Cardiac fibroblast (primary cell): ENCODE measurements around the gene CNTNAP2.

ENCODE experiments used
- DNase-seq, 2 donors: peaks; one replicate each; pipeline versions ENCODE4 v3.0.0 to v3.0.0-alpha.2; 2010; ENCODE audit warnings: low read depth in 2 of 2
- H3K4me3 ChIP-seq, 2 donors: replicated peaks in 1 of 2; 1 replicate in 1 of 2; 2 replicates in 1 of 2; pipeline ENCODE4 v1.5.1; 2011; ENCODE audit warnings: low read depth in 2 of 2, low read length in 2 of 2, mild to moderate bottlenecking in 2 of 2, moderate library complexity in 1 of 2
- TF ChIP-seq, protein P1 (sequence below): IDR thresholded peaks from one replicate; pipeline ENCODE4 v1.5.1; 2011; ENCODE audit warnings: low read depth, mild to moderate bottlenecking, low read length, inconsistent platforms

The CNTNAP2 gene

DNA sequence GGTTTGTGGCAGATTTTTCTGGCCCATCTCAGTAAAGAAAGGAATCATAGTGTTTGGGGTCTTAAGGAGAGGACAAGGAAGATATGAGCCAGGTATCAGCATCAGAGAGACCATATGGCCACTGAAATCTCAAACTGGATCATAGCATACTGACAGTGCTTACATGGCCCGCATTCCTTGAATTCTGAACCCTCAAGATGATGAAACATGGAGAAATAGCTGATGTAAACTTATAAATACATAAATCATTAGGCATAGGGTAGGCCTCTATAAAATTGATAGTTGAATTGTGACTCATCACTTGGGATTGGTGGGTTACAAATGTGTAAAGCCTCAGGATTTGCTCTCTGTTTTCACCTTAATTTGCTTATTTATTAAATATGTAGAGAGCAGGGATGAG, 688.5 kb downstream of the CNTNAP2 start:
- TF ChIP-seq, protein P1, sequence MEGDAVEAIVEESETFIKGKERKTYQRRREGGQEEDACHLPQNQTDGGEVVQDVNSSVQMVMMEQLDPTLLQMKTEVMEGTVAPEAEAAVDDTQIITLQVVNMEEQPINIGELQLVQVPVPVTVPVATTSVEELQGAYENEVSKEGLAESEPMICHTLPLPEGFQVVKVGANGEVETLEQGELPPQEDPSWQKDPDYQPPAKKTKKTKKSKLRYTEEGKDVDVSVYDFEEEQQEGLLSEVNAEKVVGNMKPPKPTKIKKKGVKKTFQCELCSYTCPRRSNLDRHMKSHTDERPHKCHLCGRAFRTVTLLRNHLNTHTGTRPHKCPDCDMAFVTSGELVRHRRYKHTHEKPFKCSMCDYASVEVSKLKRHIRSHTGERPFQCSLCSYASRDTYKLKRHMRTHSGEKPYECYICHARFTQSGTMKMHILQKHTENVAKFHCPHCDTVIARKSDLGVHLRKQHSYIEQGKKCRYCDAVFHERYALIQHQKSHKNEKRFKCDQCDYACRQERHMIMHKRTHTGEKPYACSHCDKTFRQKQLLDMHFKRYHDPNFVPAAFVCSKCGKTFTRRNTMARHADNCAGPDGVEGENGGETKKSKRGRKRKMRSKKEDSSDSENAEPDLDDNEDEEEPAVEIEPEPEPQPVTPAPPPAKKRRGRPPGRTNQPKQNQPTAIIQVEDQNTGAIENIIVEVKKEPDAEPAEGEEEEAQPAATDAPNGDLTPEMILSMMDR: no peak
- DNase-seq: no peak
- H3K4me3 ChIP-seq: no peak overlapping the region

DNA sequence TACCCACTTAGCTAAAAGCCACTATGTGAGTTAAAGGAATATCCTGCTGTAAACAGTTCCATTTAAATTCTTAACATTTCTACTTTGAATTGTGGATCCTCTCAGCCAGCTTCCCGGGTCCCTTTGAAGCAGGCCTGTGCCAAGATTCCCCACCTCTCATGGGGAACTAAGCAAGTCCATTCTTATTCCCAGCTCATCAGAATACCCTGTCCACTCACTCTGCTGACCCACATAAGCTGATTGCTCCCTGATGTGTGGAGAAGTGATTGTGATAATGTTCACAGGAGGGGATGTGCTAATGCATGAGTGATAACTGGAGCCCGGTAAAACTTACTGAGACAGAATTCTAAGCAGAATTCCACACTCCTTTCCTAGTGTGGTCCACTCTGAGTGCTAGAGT, 709.7 kb downstream of the CNTNAP2 start:
- H3K4me3 ChIP-seq: no peak overlapping the region
- TF ChIP-seq, protein P1: no peak
- DNase-seq: no peak

DNA sequence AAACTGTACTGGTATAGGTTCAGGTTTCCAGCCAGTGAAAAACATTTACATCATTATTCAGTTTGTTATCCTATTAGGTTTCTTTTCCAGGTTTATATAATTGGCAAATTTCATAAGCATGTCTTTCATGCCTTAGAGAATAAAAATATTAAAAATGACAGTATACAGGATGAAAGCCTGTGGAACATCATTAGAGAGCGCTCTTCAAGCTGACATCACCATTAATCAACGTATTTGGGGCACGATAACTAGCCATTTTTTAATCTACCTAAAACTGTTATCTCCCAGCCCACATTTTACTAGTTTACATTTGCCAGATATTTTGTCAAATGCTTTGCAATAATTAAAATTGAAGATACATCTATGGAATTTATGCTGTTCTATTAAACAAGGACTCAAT, 714.1 kb downstream of the CNTNAP2 start:
- TF ChIP-seq, protein P1: no peak
- no peak for DNase-seq
- no peak overlapping the region for H3K4me3 ChIP-seq

DNA sequence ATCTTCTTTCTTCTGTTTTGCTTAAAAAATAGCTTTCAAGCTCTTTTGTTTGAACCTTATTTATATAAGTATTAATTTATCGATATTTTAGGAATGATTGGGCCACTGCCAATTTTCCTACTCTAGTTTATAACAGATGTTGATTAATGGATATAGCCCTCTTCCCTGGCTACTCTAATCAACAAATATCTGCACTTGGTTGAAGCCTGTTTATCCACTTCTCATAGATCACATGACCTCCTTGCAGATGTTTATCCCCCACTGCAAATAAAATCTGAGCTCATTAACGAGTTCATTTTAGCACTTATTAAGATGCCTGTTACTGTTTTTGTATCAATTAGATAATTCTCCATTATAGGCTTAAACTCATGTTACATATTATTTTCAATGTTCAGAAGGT, 715.3 kb downstream of the CNTNAP2 start:
- TF ChIP-seq, protein P1: no peak
- no peak overlapping the region for H3K4me3 ChIP-seq
- no peak for DNase-seq

DNA sequence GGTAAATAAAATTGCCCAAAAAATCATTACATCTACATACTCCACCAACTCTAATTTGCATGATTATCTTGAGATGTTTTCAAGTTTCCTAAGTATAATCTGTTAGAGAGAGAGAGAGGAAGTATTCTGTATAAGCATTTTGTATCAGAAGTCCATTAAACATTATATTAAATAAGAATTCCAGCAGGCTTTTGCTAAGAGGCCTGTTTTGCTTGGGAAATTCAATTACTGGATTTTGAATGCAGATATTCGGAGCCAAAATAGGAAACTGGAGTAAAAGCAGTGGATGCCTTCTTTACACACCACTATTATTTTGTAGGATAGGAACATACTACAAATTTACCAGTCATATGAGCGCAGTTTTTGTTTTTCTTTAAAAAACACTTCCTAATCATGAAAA, 727.8 kb downstream of the CNTNAP2 start:
- H3K4me3 ChIP-seq: no peak overlapping the region
- TF ChIP-seq, protein P1: no peak
- no peak for DNase-seq

DNA sequence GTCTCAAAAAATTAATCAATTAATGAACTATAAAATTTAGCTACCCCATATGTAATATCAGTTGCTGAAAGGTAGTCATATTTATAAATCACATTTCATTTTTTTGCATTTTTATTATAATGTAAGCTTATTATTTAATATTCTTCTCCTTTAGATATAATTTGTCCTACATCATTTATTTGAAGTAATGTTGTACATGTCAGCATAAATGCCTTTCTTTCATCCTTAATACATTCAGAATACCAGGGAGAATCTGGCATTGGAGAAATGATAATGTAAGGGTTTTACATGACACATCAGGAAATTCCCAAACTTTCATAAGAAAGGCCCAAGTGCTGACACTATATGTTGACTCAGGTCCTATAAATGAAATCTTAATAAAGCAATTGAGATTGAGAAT, 742.1 kb downstream of the CNTNAP2 start:
- DNase-seq: no peak
- TF ChIP-seq, protein P1: no peak
- no peak overlapping the region for H3K4me3 ChIP-seq

DNA sequence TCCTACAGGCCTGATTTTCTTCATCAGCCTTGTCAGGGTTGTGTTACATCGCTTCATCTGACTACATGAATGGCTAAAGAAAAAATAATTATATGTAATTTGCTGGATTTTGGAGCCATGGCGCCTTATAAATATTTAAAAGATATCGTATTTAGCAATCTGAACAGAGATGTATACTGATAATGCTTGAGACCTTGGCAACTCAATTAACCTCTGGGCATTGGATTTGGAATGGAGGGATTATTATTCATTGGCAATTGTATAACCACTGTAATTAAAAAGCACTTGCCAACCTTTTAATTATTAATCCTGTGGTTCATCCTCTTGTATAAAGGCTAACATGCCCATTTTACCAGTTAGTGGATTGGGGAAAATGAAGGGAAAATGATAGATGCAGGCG, 745.1 kb downstream of the CNTNAP2 start:
- no peak for DNase-seq
- TF ChIP-seq, protein P1: no peak
- no peak overlapping the region for H3K4me3 ChIP-seq
